ENCODE data around the gene SLC4A9. TPM values are rescaled to one million over a fixed set of nuclear protein-coding genes. Genes with fewer than 3 reads are reported as not detected.
"Not testable (repeated sequence)": the region's sequence is repeated elsewhere in the genome, so short reads cannot be mapped to it uniquely, and the experiment has no call there.

SLC4A9 gene
- total RNA-seq, 1 experiment from 2014 or later = not detected

DNA sequence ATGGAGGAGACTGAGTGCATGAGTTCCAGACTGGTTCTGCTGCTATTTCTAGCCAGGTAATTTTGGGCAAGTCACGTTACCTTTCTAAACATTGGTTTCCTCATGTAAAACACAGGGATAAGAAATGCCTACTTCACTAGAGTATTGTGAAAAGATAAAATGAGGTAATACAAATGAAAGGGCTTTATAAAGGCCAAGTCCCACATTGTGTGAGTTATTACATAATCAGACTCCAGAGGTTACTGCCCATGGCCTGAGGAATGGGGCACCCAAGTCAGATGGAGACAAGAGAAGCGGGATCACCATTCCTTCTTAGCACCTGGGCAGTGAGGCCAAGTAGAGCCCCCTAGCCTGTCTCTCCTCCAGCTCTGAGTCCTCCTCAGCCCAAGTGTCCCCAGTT is 21.1 kb upstream of the SLC4A9 start:
- DNase-seq (ENCODE audit: low read depth) = no peak

DNA sequence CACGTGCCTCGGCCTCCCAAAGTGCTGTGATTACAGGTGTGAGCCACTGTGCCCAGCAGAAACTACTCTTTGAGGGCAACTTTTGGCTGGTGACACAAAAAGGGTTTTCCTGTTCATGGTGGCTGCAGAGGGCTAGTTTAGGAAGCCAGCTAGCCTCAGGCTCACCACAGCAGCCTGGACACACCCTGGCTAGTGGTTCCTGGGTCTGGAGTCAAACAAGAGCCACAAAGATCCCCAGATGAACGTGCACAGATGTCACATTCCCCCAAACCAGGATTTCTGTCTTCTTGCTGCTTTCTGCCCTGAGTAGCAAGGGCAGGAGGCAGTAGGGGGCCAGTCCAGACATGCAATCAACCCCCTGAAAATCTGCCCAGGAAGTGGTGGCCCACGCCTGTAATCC is 20.4 kb upstream of the SLC4A9 start:
- DNase-seq (ENCODE audit: low read depth) = peak; percentile 73

DNA sequence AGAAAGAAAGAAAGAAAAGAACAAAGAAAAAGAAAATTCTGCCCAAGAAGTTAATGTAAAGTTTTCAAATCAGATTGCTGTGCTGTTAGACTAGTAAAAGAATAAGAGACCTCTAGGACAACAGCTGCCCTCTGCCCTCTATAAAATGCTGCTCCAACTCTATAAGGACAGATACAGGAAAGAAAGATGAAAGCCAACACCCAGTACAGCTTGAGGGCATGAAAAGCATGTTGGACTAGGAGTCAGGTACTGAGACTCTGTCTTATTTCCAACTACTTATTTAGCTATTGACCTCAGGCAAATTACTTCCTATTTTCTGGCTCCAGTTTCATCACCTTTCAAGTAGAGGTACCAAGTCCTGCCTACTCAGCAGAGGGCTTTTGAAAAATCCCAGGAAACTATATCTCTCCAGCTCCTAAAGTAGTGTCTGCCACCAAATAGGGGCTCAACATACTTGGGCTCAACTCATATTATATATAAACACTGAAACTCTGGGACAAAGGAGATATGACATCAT is 19.3 kb upstream of the SLC4A9 start:
- no peak for DNase-seq (ENCODE audit: low read depth)

DNA sequence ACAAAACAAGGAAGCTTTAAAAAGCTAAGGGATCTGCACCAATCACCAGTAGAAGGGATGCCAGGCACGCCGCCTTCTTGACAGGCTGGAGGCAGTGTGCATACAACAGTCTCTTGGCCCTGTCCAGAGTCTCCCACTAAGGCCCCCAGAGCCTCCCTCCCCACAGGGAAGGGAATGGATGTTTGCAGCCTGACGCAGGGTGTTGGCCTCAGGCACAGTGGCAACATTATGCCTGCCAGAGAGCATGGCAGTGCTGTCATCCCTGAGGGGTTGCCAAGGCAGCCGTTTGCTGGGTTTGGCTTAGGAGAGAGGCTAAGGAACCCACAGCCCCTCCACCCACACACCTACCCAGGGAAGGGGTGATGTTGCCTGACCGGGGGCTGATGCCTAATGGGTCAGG is 18.4 kb upstream of the SLC4A9 start:
- DNase-seq (ENCODE audit: low read depth) = peak; percentile 78

DNA sequence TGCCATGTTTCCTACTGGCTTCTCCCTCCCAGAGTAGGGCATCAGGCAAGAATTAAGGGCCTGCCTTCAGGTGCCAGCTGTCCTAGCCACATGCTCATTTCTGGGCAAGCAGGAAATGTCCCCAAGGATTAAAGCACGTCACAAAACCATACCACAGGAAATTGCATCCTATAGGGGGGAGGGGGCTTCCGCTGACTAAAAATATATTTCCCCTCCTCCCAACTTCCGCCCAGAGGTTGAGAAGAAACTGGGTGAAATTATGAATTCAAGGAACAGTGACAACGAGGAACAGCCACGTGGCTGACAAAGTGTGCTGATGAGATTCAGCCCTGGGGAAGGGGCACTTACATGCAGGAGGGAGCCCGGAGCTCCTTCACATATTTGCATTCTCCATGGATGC is 17.7 kb upstream of the SLC4A9 start:
- peak; percentile 33 for DNase-seq (ENCODE audit: low read depth)

DNA sequence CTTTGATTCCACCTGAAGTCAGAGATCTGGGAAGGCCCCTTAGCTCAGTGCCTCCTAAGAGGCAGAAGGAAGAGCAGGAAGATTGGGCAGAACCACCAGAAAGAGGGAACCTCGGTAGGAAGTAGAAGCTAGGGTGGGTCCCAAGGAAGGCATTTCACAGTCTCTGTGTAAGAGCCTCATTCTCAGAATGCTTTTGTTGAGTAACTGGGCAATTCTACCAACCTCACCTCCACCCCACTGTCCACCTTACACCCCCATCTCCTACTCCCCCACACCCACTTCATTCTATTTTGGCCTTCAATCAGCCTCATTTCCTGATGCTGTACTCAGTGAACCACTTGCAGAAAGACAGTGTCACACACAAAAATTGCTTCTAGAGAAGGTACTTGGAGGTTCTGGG is 17.1 kb upstream of the SLC4A9 start:
- DNase-seq (ENCODE audit: low read depth) = no peak

DNA sequence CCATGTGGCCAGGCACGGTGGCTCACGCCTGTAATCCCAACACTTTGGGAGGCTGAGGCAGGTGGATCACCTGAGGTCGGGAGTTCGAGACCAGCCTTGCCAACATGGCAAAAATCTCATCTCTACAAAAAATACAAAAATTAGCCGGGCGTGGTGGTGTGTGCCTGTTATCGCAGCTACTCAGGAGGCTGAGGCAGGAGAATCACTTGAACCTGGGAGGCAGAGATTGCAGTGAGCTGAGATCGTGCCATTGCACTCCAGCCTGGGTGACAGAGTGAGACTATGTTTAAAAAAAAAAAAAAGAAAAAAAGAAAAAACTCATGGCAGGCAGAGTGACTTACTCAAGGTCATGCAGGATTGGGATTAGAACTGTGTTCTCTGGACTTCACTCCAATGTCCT is 16.1 kb upstream of the SLC4A9 start:
- DNase-seq (ENCODE audit: low read depth) = not testable (repeated sequence)

DNA sequence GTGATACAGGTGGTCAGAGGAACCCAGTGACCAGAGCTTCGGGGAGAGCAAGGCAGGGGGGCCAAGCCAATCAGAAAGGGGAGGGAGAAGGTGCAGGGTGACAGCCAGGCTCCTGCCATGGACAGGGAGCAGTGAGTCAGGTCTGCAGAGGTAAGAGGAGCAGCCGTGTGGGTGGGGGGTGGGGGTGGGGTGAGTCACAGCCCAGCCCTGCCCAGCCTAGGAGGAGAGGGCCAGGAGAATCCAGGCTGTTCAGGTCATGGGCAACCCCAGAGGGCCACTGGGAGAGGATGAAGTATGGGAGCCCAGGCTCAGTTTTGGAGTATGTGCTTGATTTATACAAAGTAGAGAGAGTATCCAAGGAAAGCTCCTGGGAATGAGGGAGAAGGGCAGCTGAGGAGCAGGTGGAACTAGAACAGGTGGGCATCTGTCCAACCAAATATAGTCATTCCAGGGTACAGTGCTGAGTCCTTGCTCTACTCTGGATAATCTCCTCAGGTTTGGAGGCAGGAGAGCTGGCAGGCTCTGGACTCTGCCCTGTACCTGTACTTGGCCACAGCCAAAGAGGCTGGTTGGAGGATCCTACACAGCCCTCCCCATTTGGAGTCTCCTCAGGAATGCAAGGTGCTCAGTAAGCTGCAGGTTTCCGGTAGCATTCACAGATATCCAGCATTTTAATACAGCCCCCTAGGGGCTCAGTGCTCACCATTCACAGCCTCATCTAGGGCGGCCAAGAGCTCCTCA is 15.1 kb upstream of the SLC4A9 start:
- DNase-seq (ENCODE audit: low read depth) = no peak

DNA sequence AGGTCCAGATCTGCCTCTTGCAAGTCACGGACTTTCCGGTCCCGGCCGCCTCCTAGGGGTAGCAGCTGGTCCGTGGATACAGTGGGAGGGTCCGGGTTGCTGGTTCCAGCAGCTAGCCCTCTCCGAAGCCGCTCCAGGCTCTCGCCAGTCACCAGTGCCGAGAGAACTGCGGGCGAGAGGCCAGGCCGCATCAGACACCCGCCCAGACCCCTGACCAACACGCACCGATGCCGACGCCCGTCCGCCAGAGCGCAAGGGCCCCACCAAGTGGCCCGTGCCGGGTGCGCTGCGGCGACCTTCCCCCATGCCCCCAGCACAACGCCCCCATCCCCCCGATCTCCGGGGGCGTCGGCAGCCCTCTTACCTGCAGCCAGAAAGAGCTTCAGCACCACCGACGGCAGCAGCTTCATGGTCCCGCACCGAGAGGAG is 14.1 kb upstream of the SLC4A9 start:
- peak; percentile 54 for DNase-seq (ENCODE audit: low read depth)

DNA sequence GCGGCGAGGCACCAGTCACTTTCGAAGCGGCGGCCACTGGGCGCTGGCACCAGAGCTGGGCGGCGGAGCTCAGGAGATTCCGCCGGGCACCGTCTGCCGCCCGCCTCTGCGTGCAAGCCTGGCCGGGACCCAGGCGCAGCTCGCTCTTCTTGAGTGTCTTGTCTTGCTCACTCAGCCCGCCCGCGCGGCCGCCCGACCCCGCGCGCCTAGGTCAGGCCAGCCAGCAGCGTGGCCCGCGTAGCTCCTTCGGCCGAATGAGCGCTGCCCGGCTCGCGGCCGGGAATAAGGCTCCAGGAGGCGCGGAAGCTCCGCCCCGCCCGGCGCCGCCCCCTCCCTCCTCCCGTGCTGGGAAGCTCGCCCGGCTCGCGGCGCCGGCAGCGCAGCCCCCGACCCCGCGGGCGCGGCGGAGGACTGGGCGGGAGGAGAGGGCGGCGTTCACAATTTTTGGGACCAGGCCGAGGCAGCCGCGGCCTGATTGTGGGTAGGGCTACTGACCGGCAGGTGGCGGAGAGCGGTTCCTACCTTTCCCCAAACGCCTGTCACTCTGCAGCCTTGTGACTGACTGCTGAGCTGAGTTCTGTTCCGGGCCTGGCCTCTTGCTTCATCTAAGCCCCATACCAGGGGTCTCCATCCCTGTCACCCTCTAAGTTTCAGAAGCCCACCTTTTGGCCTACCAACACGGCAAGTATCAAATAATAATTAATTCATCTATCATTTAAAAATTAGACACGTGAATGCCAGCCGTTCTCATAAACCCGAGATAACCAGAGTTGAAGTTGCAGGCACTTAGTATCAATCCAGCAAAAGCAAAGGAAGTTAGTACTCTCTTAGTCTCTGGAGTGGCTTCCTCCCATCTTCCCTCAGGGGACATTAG is 13.4 kb upstream of the SLC4A9 start, which contains the start of gene HBEGF:
Gene HBEGF (minus strand): TSS at position 256 of the 874 bp plus-strand sequence. CDS start 275 bp downstream, outside the sequence.
- DNase-seq (ENCODE audit: low read depth) = peak; percentile 60

DNA sequence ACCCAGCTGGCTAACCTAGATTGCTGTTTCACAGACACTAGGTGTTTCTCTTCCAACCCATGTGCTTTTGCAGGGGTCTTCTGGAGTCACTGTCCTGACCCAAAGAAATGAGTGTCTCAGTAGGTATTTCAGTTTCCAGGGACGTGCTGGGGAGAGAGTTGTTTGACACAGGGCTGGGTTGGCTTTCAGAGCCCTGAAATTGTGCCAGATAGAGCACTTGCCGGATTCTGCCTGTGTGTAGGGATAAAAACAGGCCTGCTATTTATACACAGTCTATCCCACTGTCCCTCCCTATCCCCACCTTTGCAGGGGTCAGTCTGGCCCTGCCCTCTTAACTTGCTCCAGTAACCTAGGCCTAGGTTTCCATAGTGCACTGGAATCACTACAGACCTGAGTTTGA is 12.6 kb upstream of the SLC4A9 start:
- DNase-seq (ENCODE audit: low read depth) = no peak

DNA sequence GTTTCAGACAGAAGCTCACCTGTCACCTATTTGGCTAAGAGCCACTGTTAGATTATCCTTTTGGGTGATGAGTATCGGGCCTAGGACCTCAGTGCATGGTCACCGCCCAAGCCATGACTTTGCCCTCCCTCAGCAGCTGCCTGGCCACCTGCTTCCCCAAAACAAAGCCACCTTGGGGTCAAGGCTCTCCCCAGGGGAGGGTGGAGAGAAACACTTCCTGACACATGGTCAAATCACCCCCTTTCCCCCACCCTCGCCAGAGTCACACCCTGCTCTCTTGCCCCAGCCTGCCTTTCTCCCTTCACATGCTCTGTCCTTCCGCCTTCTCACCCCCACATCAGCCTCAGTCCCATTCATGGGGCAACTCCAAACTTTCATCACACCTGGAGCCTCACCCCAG is 11.9 kb upstream of the SLC4A9 start:
- DNase-seq (ENCODE audit: low read depth) = no peak

DNA sequence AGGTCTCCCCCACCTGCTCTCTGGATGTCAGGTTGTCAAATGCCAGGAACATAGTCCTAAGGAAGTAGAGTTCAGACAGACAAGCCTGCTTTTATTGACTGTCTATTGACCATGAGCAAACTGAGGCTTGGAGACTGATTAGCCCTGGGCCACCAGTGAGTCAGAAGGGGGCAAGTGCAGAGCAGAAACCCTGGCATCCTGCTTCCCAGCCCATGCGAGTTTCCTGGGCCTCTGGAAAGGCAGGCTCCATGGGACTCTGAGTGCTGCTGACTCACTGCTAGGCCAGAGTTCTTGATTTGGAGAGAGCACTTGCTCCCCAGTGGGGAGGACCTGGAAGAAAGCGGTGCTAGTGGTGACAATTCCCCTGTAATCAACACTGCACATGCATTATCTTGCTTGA is 10.8 kb upstream of the SLC4A9 start:
- no peak for DNase-seq (ENCODE audit: low read depth)

DNA sequence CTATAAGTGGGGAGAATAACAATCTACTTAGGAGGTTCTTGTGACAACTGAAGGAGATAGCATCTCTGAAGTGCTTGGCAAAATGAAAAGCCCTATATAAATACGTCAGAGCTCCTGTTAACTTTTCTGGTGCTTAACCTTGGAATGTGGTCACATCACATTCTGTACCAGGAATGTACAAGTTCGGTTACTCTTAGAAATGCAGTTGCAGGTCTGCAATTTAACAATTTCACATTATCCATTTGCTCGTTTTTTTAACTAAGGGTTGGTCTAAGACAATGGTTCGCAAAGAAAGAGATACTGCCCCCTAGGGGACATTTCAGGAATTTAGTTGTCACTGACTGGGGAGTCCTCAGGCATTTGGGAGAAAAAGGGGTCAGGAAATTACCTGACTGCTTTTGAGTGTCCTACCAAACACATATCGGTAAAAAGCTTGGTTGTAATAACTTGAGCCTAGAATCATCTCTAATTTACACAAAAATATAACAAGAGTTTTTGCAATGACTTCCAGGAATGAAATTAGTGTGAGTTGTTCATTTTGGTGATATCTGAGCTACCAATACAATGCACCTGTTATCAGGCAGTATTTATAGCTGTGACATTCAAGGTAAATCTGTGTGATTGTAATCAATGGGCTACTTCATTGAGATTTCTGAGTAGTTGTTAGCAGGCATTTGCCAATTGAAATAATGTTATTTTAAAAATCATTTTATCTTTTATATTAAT is 8.2 kb upstream of the SLC4A9 start:
- peak; percentile 62 for DNase-seq (ENCODE audit: low read depth)

DNA sequence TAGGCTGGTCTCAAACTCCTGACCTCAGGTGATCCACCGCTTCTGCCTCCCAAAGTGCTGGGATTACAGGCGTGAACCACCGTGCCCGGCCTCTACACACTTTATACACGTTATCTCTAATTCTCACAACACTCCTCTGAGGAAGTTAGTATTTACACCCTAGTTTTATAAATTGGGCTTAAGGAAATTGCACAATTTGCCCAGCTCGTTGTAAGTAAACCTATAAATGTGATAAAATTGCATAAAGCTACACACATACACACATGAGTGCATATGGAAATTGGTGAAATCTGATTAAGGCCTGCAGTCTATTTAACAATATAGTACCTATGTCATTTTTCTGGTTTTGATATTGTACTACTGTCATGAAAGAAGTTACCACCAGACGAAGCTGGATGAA is 4.4 kb upstream of the SLC4A9 start:
- no peak for DNase-seq (ENCODE audit: low read depth)

DNA sequence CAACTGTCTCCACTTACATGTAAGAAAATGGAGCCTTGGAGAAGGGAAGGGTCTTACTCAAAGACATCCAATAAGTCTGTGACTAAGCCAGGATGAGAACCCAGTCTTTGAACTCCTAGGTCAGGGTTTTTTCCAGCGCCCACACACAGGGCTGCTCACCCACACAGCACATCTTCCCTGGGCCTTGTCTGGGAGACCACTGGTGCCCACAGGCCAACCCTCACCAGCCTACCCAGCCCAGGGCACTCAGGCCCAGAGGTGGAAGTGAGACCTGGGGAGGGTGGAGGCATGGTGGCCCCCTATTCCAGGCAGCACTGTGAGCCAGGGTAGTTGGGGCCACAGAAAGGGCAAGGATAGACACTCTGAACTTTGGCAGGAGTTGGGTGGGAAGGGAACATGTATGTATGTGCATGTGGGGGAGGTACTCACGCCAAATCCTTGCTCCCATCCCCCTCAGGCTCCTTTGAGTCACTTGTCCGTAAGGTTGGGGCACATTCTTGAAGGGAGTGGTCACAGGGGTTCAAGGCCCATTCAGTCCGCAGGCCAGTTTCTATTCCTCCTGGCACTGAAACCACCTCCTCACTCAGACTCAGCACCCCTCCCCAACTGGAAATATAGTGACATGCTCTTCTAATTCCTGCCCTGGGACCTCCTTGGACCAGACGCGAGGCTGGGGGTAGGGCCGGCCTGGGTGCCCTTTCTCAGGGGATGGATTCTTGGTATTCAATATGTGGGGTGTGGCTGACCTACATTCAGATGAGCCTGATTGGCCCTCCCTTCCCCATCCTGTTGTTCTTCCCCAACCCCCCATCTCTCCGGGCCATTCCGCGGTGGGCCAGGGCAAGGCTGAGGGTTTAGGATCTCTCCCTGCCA is 2.9 kb upstream of the SLC4A9 start:
- DNase-seq (ENCODE audit: low read depth) = no peak

DNA sequence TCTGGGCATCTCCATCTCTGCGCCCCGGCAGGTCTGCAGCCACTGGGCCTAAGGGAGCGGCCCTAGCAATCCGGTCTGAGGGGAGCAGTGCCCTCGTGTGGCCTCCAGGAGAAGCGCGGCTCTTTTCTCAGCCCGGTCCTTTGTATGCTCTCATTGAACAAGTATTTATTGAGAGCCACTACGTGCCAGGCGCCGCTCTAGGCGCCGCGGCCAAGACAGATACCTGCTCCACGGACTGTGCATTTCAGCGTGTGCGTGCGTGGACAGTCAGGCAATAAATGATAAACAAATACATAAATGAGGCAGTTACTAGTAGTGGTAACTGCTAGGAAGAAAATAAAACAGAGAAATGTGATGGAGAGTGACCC is 2.3 kb upstream of the SLC4A9 start:
- DNase-seq (ENCODE audit: low read depth) = peak; percentile 76

DNA sequence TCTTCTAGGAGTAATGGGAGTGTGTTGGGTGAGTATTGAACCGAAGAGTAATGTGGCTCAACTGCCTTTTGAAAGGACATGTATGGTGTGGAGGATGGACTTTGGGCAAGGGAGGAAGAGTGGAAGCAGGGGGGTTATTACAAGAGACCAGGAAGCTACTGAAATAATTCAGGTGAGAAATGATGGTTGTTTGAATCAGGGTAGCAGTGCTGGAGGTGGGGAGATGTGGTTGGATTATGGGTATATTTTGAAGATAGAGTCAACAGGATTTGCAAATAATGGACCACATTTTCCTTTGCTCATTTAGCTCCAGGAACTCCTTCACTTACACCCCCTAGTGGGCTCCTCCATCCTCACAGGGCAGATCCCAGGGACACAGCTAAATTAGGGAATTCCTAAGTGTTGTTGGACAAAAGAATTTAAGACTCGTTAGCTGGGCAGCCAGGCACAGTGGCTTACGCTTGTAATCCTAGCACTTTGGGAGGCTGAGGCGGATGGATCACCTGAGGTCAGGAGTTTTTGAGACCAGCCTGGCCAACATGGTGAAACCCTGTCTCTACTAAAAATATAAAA is 1.2 kb upstream of the SLC4A9 start:
- peak; percentile 44 for DNase-seq (ENCODE audit: low read depth)

DNA sequence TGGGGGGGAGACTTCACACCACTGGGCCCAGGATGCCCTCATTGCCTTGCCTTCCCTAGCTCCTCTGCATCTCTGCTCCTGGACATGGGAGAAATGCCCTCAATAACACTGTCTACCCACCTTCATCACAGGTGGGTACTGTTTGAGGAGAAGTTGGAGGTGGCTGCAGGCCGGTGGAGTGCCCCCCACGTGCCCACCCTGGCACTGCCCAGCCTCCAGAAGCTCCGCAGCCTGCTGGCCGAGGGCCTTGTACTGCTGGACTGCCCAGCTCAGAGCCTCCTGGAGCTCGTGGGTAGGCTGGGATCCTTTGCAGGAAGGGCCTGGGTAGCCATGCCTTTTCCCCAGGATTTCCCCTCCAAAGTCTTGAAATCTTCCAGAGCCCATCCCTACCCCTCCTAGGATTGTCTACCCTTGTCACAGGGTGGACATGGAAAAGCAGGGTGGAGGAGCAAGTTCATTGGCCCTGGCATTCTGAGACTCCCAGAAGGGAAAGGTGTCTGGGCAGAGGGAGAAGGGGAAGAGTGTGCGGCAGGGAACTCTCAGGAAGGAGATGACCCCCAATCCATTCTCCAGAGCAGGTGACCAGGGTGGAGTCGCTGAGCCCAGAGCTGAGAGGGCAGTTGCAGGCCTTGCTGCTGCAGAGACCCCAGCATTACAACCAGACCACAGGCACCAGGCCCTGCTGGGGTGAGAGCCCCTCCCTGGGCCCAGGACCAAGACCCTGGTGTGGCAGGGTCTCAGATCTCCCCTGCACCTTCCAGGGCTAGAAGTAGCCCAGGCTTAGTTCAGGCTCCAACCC is 886 bp downstream of the SLC4A9 start:
- DNase-seq (ENCODE audit: low read depth) = no peak

DNA sequence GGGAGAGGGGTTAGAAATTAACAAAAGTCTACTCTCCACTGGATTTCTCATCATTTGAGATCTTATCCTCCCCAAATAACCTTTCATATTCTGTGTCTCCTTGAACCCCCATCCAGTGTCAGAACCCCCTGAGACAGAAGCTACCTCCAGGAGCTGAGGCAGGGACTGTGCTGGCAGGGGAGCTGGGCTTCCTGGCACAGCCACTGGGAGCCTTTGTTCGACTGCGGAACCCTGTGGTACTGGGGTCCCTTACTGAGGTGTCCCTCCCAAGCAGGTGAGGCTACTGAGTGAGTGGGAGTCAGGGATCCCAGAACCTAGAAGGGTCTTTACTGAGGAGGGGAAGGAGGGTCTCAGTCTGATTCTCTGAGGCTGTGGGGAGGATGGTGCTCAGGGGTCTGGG is 1.9 kb downstream of the SLC4A9 start:
- no peak for DNase-seq (ENCODE audit: low read depth)

Data from RPMI7951 (cell line).